NCI-H146 treated with DMSO at 0.1 percent for 48 hours (cell line): ENCODE measurements around the gene DEDD2.
A peak's percentile ranks its signal among the peaks of the same experiment; 100 is the strongest.

Experiments used
- DNase-seq: peaks from one replicate; lab custom pipeline; 2025; ENCODE audit not compliant: unreplicated experiment; lab: John Stamatoyannopoulos, UW

DEDD2 gene

GRCh38 chr19:42200116-42200715, 17.3 kb downstream of the DEDD2 start:
- DNase-seq, result no peak

DNA sequence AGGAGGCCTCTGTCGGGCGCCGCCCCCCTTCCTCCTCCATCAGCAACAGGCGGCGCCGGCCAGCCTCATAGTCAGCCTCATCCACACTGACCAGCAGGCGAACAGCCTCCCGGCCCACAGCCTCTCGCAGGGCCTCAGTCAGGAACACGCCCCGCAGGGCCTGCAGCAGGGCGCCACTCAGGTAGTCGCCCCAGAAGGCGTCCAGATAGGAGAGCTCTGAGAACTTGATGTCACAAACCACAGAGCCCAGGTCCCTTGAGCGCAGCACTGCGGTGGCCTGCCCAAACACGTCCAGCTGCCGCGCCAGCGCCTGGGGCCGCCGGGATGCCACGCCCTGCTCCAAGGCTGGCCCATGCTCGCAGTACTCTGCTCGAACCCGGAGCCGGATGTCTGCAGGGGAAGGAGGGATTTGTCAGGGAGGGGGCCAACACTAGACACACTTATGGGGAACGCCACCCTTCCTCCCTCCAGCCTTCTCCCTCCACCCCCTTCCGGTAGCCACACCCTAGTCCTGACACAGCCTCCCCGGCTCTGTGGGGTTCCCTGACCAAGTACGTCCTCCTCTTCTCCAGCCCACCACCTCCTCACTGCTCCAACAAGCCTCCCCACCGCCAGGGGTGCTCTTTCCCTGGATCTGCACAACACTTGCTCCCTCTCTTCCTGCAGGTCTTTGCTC, 17.9 kb downstream of the DEDD2 start:
- no peak for DNase-seq

- no peak for DNase-seq
These were observed 18.6 kb downstream of the DEDD2 start for GRCh38 chr19:42198676-42199439.

DNA sequence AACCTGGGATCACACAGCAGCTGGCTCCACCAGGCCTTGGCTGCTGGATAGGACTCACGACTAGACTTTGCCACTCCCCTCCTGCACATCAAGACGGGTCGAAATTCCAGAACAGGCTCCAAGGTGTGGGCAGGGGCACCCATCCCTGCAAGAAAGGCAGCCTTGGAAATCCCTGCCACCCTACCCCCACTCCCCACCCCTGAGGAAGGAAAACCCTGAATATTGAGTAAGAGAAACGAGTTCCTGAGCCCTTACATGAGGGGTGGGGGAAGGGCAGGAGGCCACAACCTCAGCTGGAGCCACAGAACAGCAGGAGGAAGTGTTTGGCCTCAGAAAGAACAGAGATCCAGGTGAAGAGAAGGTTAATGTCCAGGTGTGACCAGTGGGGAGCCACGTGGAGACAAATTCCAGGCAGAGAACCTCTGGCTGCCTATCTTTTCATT, 20.1 kb downstream of the DEDD2 start:
- no peak for DNase-seq

GRCh38 chr19:42196011-42197001, 21.2 kb downstream of the DEDD2 start:
- no peak for DNase-seq

DNA sequence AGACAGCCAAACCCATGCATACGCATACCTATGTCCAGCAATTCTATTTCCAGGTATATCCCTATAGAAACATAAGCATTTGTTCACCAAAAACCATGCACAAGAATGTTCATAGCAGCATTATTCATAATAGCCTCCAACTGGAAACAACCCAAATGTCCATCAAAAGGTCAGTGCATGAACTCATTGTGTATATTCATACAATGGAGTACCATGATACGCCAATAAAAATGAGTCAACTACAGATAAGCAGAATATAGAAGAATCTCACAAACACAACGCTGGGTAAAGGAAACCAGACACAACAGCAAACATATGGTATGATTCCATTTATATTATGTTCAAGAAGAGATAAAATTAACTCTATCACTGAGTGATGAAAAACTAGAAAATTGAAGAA, 23.8 kb downstream of the DEDD2 start:
- no peak for DNase-seq

DNA sequence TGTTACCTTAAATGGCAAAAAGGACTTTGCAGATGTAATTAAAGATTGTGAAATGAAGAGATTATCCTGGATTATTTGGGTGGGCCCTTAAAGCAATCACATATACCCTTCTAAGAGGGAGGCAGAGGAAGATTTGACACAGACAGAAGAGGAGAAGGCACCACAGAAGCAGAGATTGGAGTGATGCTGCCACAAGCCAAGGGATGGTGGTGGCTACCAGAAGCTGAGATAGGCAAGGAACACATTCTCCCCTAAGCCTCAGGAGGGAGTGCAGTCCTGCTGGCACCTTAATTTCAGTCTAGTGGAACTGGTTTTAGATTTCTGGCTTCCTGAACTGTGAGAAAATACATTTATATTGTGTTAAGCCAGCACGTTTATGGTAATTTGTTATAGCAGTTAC, 24.2 kb downstream of the DEDD2 start:
- DNase-seq, result no peak

GRCh38 chr19:42191855-42192254, 25.6 kb downstream of the DEDD2 start:
- peak; percentile 88 for DNase-seq

DNA sequence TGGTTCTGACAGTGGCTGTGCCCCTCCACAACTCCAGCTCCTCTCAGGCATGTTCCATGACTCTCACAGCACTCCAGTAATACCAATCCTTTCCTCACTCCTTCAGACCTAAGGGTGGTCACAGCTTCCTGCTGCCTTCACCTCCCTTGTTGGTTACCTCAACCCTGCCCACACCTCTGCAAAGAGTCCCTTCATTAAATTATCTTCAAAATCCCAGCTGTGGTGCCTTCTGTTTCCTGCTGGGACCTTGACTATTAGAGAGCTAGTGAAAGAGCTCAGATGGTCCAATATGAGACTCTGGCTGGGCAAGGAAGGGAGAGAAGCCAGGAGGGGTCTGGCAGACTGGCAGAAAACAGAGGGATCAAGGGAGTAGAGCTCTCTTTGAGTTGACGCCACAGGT, 26.1 kb downstream of the DEDD2 start:
- no peak for DNase-seq

DNA sequence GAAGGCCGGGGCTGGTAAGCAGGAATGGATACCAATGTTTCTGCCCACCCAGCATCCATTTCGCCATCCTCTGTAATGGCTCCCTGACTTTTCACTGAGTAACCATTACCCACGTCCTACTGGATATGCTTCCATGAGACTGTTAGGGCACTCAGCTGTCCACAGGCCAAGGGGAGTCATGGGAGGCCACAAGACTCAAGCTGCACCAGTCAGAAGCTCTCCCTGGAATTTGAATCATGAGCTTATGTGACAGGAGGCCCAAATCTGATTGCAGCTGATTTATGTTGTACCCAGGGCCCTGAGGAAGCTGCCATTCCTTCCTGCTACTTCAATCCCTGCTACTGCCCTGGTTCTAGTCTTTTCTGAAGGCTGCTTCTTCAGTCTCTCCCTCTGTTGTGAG, 28.3 kb downstream of the DEDD2 start:
- DNase-seq, result no peak

DNA sequence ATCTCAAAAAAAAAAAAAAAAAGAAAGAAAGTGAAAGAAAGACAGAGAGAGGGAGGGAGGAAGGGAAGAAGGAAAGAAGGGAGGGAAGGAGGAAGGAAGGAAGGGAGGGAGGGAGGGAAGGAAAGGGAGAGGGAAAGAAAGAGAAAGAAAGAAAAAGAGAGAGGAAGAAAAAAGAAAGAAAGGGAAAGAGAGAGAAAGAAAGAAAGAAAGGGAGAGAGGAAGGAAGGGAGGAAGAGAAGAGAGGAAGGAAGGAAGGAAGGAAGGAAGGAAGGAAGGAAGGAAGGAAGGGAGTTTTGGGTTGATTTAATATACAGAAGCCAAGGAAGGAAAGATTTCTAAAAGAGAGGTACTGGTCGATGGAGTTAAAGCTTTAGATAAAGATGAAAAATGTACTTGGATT, 28.8 kb downstream of the DEDD2 start:
- DNase-seq, result no peak

DNA sequence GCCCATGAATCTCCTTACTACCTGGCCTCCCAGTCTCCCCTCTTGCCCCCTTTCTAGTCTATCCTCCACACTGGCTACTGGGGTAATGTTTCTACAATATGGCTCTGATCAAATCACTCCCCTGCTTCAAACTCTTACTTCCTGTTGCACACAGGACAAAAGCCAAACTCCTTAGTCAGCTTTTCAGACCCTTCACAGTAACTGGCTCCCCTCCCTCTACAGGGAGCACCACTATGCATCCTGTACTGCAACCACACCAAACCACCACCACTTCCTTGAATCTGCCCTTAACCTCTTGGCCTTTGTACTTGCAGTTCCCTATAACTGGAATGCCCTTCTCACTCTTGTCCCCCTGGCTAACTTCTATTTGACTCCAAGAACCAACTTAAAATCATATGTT, 32.2 kb downstream of the DEDD2 start:
- no peak for DNase-seq

GRCh38 chr19:42184401-42184861, 33.0 kb downstream of the DEDD2 start:
- DNase-seq, result peak; percentile 75

DNA sequence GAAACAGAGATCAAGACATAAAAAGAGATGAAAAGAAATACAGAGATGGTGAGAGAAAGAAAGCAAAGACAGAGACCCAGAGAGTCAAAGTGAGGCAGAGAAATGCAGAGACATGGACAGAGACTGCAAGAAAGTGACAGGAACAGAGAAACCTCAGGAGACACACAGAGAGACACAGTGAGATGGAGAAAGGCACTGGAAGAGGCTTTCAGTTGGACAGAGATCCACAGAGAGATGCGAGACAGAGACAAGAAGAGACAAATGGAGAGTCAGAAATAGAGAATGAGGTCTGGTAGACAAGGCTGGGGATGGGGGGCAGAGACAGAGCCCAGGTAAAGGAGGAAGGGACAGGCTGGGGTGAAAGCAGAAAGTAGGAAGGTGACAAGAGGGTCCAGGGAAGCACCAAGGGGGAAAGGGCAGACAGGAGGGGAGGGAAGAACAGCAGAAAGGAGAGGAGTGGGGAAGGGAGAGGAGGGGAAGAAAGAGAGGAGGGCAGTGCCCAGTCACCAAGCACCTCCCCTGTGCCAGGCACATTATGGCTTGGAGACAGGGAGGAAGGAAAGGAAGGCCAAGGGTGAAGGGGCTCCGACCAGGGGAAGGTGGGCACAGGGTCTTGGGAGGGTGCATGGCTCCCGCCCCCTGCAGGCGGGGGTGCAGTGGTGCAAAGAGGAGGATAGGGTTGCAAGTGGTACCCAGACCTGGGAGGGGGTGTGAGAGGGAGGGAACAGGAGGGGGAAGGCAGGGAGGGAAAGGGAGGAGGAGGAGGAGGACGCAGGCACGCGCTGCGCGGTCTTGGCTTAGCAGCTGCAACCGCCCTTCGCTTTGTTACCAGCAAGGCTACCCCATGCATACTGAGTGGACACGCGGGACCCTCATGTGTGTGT, 38.4 kb downstream of the DEDD2 start:
- peak; percentile 23 for DNase-seq

GRCh38 chr19:42177686-42178019, 39.8 kb downstream of the DEDD2 start:
- DNase-seq, result no peak

GRCh38 chr19:42176990-42177685, 40.3 kb downstream of the DEDD2 start:
- peak; percentile 94 for DNase-seq

DNA sequence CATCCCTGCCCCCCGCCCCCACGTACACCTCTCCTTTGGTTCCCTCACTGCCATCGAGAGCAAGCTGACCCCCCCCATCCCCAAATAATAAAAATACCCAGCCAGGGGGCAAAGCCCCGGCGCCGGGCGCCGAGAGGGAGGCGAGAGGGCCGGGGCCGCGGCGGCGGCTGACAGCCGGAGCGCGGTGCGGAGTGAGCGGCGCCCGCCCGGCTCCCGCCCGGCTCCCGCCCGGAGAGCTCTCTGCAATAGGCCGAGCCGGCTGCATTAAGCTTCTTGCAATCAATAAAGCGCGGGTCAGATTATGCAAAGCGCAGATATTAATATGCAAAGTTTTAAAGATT, 40.9 kb downstream of the DEDD2 start:
- no peak for DNase-seq

- peak; percentile 56 for DNase-seq
These were observed 41.4 kb downstream of the DEDD2 start for GRCh38 chr19:42175952-42176648.
